GM21360 (cell line): ENCODE results near the gene FOXF2.

Experiments used
- ATAC-seq: cut with Tn5 transposase; IDR thresholded peaks from one replicate; pipeline ENCODE4 v1.9.1; 2021; ENCODE audit warnings: mild to moderate bottlenecking, moderate library complexity; ENCODE audit not compliant: unreplicated experiment

The FOXF2 gene

GRCh38 chr6:1378065-1379016 is 11.0 kb upstream of the FOXF2 start:
- no peak for ATAC-seq

- no peak for ATAC-seq
Measured at GRCh38 chr6:1379017-1379787, 10.2 kb upstream of the FOXF2 start.

GRCh38 chr6:1379788-1380147 is 9.6 kb upstream of the FOXF2 start:
- ATAC-seq = no peak

GRCh38 chr6:1380625-1381427 is 8.6 kb upstream of the FOXF2 start:
- ATAC-seq = no peak

GRCh38 chr6:1381481-1382330 is 7.7 kb upstream of the FOXF2 start:
- no peak for ATAC-seq

- no peak for ATAC-seq
Measured at GRCh38 chr6:1382331-1382882, 7.0 kb upstream of the FOXF2 start.

- no peak for ATAC-seq
Measured at GRCh38 chr6:1382883-1383728, 6.3 kb upstream of the FOXF2 start.

- ATAC-seq = no peak
Measured at GRCh38 chr6:1383729-1384548, 5.4 kb upstream of the FOXF2 start.

GRCh38 chr6:1384549-1385128 is 4.7 kb upstream of the FOXF2 start:
- ATAC-seq = no peak

GRCh38 chr6:1385129-1386037 is 4.0 kb upstream of the FOXF2 start:
- ATAC-seq = no peak

- ATAC-seq = no peak
Measured at GRCh38 chr6:1386038-1386709, 3.2 kb upstream of the FOXF2 start.

GRCh38 chr6:1387538-1387875 is 1.9 kb upstream of the FOXF2 start:
- no peak for ATAC-seq

- ATAC-seq = no peak
Measured at GRCh38 chr6:1387876-1388629, 1.3 kb upstream of the FOXF2 start.

- no peak for ATAC-seq
Measured at GRCh38 chr6:1388630-1389368, 577 bp upstream of the FOXF2 start.
